HepG2 (cell line): ENCODE data around the gene LZTR1. TPM values are rescaled to one million over a fixed set of nuclear protein-coding genes. Genes with fewer than 3 reads are reported as not detected.
A peak's percentile ranks its signal among the peaks of the same experiment; 100 is the strongest.

Source experiments
- ATAC-seq: fragments of 200-7000 bp; cut with Tn5 transposase; 3 replicates; pipeline ENCODE4 v1.9.1; 2020; ENCODE audit warnings: mild to moderate bottlenecking, moderate library complexity
- BruUV-seq: library from RNA; stranded (reverse); fragments of 400-500 nt; replicated peaks from 2 replicates; lab custom pipeline; 2021; lab: Mats Ljungman, UMichigan
- CTCF ChIA-PET: fragments of 300-600 bp; formaldehyde crosslinking; extraction: SDS; loops from one replicate; lab custom pipeline; 2021; ENCODE audit warnings: low total read pairs, inconsistent platforms, low intra/inter-chr PET ratio; lab: Yijun Ruan, JAX
- POLR2A ChIA-PET: fragments of 350-600 bp; sonication (Branson Sonifier 250); formaldehyde crosslinking; loops from one replicate; lab custom pipeline; 2020; ENCODE audit warnings: antibody characterized with exemption, inconsistent platforms; lab: Yijun Ruan, JAX
- DNase-seq: peaks from one replicate; pipeline ENCODE4 v3.0.0-alpha.2; 2015; ENCODE audit warnings: low spot score
- FAIRE-seq: peaks from 3 replicates; lab custom pipeline; 2011; peaks lifted over from hg19 to GRCh38; lab: Jason Lieb, UNC
- H2AFZ ChIP-seq: one replicate; pipeline ENCODE4 v1.6.1; 2011; ENCODE audit warnings: low read length, inconsistent platforms
- H3K27ac ChIP-seq: fragments of 300-600 bp; 3 replicates; pipeline ENCODE4 v1.8.0; 2011; ENCODE audit warnings: mixed run types, mild to moderate bottlenecking, mixed read lengths, low read length, inconsistent platforms; ENCODE audit not compliant: insufficient read depth; ENCODE audit errors: extremely low read length
- H3K27me3 ChIP-seq, 2 experiments: fragments of 200-600 bp in 1 of 2; 2 replicates in 1 of 2; 3 replicates in 1 of 2; pipeline versions ENCODE4 v1.6.0 to v1.8.0; 2011; ENCODE audit warnings: low read length in 2 of 2, mild to moderate bottlenecking in 2 of 2, moderate library complexity in 2 of 2, inconsistent platforms in 1 of 2; ENCODE audit not compliant: insufficient read depth in 2 of 2, control insufficient read depth in 1 of 2
- H3K36me3 ChIP-seq, 2 experiments: fragments of 200-600 bp in 1 of 2; replicated peaks in 1 of 2; 2 replicates in 1 of 2; 3 replicates in 1 of 2; pipeline versions ENCODE4 v1.5.1 to v1.8.0; 2011; ENCODE audit warnings: low read length in 2 of 2, inconsistent platforms in 1 of 2; ENCODE audit not compliant: insufficient read depth in 2 of 2, control insufficient read depth in 1 of 2
- H3K4me1 ChIP-seq: 2 replicates; pipeline ENCODE4 v1.5.1; 2012; ENCODE audit warnings: low read length, inconsistent platforms; ENCODE audit not compliant: insufficient read depth
- H3K4me2 ChIP-seq: 2 replicates; pipeline ENCODE4 v1.6.0; 2011; ENCODE audit warnings: low read depth, low read length, inconsistent platforms
- H3K4me3 ChIP-seq, 3 experiments: fragments of 200-600 bp in 1 of 3; sonication (generic), shearing (Covaris generic) in 1 of 3; replicated peaks in 1 of 3; 2 replicates each; pipeline ENCODE4 v1.5.1; 2011 to 2016; ENCODE audit warnings: low read length in 3 of 3, inconsistent platforms in 2 of 3, low read depth in 2 of 3, mild to moderate bottlenecking in 2 of 3, control low read depth in 1 of 3, mixed read lengths in 1 of 3; ENCODE audit not compliant: insufficient read depth in 1 of 3
- H3K79me2 ChIP-seq: one replicate; pipeline ENCODE4 v1.6.1; 2011; ENCODE audit warnings: low read length, inconsistent platforms; ENCODE audit not compliant: insufficient read depth
- H3K9ac ChIP-seq: 2 replicates; pipeline ENCODE4 v1.6.0; 2011; ENCODE audit warnings: mild to moderate bottlenecking, low read depth, low read length, inconsistent platforms; ENCODE audit not compliant: insufficient read depth
- H3K9me3 ChIP-seq: 2 replicates; pipeline ENCODE4 v1.5.1; 2012; ENCODE audit warnings: mild to moderate bottlenecking, low read length
- H4K20me1 ChIP-seq: 2 replicates; pipeline ENCODE4 v1.6.0; 2011; ENCODE audit warnings: inconsistent platforms, mild to moderate bottlenecking, low read length, moderate library complexity; ENCODE audit not compliant: insufficient read depth
- ATM ChIP-seq: fragments of 450-650 bp; IDR thresholded peaks from 2 replicates; pipeline ENCODE4 v1.7.1; 2017; ENCODE audit warnings: mild to moderate bottlenecking, borderline replicate concordance
- CBFB ChIP-seq: sonication (generic); formaldehyde crosslinking; IDR thresholded peaks from 2 replicates; pipeline ENCODE4 v1.4.0; 2020; ENCODE audit warnings: missing genetic modification reagents
- FOXK1 ChIP-seq: sonication (generic); formaldehyde crosslinking; IDR thresholded peaks from 2 replicates; pipeline ENCODE4 v1.4.0; 2020; ENCODE audit warnings: low read depth, missing genetic modification reagents, borderline replicate concordance
- MAF1 ChIP-seq: sonication (generic); formaldehyde crosslinking; IDR thresholded peaks from 2 replicates; pipeline ENCODE4 v1.5.0; 2020; ENCODE audit warnings: missing genetic modification reagents, borderline replicate concordance
- PCBP1 ChIP-seq: fragments of 200-400 bp; formaldehyde crosslinking; IDR thresholded peaks from 2 replicates; pipeline ENCODE4 v1.6.1; 2017; ENCODE audit warnings: mild to moderate bottlenecking, low read depth, low read length, borderline replicate concordance
- POLR2G ChIP-seq: fragments of 200-400 bp; formaldehyde crosslinking; IDR thresholded peaks from 2 replicates; pipeline ENCODE4 v1.6.1; 2018; ENCODE audit warnings: mild to moderate bottlenecking, low read depth, low read length, moderate library complexity
- SALL1 ChIP-seq: sonication (generic); formaldehyde crosslinking; IDR thresholded peaks from 2 replicates; pipeline ENCODE4 v1.8.0; 2022; ENCODE audit warnings: mild to moderate bottlenecking, missing genetic modification reagents
- UBTF ChIP-seq: sonication (generic); formaldehyde crosslinking; IDR thresholded peaks from 2 replicates; pipeline ENCODE4 v1.4.0; 2020; ENCODE audit warnings: mild to moderate bottlenecking, missing genetic modification reagents
- ZNF101 ChIP-seq: sonication (generic); formaldehyde crosslinking; IDR thresholded peaks from 2 replicates; pipeline ENCODE4 v1.4.0; 2020; ENCODE audit warnings: mild to moderate bottlenecking, low read depth, missing genetic modification reagents, borderline replicate concordance
- ZNF18 ChIP-seq: sonication (generic); formaldehyde crosslinking; IDR thresholded peaks from 2 replicates; pipeline ENCODE4 v1.8.0; 2022; ENCODE audit warnings: mild to moderate bottlenecking, missing genetic modification reagents; ENCODE audit not compliant: insufficient replicate concordance
- ZNF274 ChIP-seq: sonication (generic); formaldehyde crosslinking; IDR thresholded peaks from 2 replicates; pipeline ENCODE4 v1.5.1; 2020; ENCODE audit warnings: mild to moderate bottlenecking, missing genetic modification reagents
- ZNF280B ChIP-seq: sonication (generic); formaldehyde crosslinking; IDR thresholded peaks from 2 replicates; pipeline ENCODE4 v1.5.0; 2020; ENCODE audit warnings: missing genetic modification reagents, mild to moderate bottlenecking, borderline replicate concordance
- ZNF572 ChIP-seq: sonication (generic); formaldehyde crosslinking; IDR thresholded peaks from 2 replicates; pipeline ENCODE4 v1.5.1; 2020; ENCODE audit warnings: mild to moderate bottlenecking, missing genetic modification reagents
- ZNF737 ChIP-seq: sonication (generic); formaldehyde crosslinking; IDR thresholded peaks from 2 replicates; pipeline ENCODE4 v1.5.0; 2020; ENCODE audit warnings: missing genetic modification reagents, mild to moderate bottlenecking, borderline replicate concordance
- ZNF768 ChIP-seq: sonication (generic); formaldehyde crosslinking; IDR thresholded peaks from 2 replicates; pipeline ENCODE4 v1.4.0; 2020; ENCODE audit warnings: missing genetic modification reagents
- WGBS: methylation state at CpG from one replicate; pipeline ENCODE4 v1.1.6; 2017; ENCODE audit warnings: low lambda C conversion rate; 5-methylcytosine and 5-hydroxymethylcytosine counted together
- in situ Hi-C: cut with HindIII; loops from 2 replicates; pipeline ENCODE4 v1.10.0; 2017; ENCODE audit warnings: low pct_unique_long_range_greater_than_20kb; ENCODE audit not compliant: extremely low pct_ligation_motif_present
- intact Hi-C: fragments of 100-400 bp; cut with micrococcal nuclease; formaldehyde crosslinking; loops from one replicate; pipeline ENCODE4 v1.10.0; 2022; ENCODE audit not compliant: unreplicated experiment
- polyA plus RNA-seq, 8 experiments: library from polyadenylated mRNA; depleted of rRNA in 3 of 8; stranded (reverse) in 7 of 8; unstranded in 1 of 8; fragments of >200 nt; fragmentation: Illumina TruSeq in 4 of 8; extraction: Trizol in 4 of 8; gene quantifications; 2 replicates each; pipeline versions ENCODE4 v1.2.1 to v1.2.3, GENCODE V29; 2011 to 2016; ENCODE audit warnings: low read depth in 4 of 8, missing spikeins in 1 of 8, mixed read lengths in 1 of 8; ENCODE audit not compliant: insufficient read depth in 1 of 8
- total RNA-seq, 5 experiments: library from RNA; depleted of rRNA; stranded (reverse); fragments of >200 nt; fragmentation: Illumina TruSeq; extraction: Trizol; gene quantifications; 2 replicates each; pipeline ENCODE4 v1.2.3, GENCODE V29; 2016; ENCODE audit warnings: low read depth in 1 of 5
- TF ChIP-seq, protein P1 (sequence below): sonication (generic); formaldehyde crosslinking; IDR thresholded peaks from 2 replicates; pipeline ENCODE4 v1.5.0; 2020; ENCODE audit warnings: missing genetic modification reagents
- TF ChIP-seq, protein P2 (sequence below): sonication (generic); formaldehyde crosslinking; IDR thresholded peaks from 2 replicates; pipeline ENCODE4 v1.4.0; 2020; ENCODE audit warnings: missing genetic modification reagents

The LZTR1 gene
- total and polyA plus RNA-seq, 2 of the 13 experiments (the other 11 are each of a cell fraction or from before 2014, with no cell fraction given) = 21.8 to 22.4 TPM

- Histone ChIP-seq H3K4me2 (peak overlapping the region; percentile 95), H3K27ac (peak overlapping the region; percentile 94), H3K4me1 (peaks cover 30% of the 10 kb centered on the region), H3K79me2 (peaks cover 18% of the 10 kb centered on the region), H3K36me3 (peaks cover 8 to 26% of the 10 kb centered on the region in 2 experiments; a peak in 4 of 5 replicates), H3K4me3 (peak overlapping the region; percentile 70 to 89 (median 86)), H2AFZ (no peak overlapping the region), H3K9ac (peak overlapping the region; percentile 84), H4K20me1 (0 out of 2 replicates have a peak, but pooled peaks cover 2% of the 10 kb centered on the region), H3K9me3 (no peaks in the 10 kb centered on the region), H3K27me3 (no peaks in the 10 kb centered on the region)
- DNase-seq = no peak
- peak; percentile 6 for ATAC-seq
- BruUV-seq = no TSS peak
- intact Hi-C loops = no loop called here
- ChIA-PET CTCF (no interaction called here), POLR2A (interaction anchor here (1.8 to 3.3 kb wide), 2 partner anchors 19 to 48 kb away, joined by 8 to 20 read pairs; partner anchors contain the start of gene LZTR1)
- 6% methylated on average over 14 of the region's 26 CpGs for WGBS
- in situ Hi-C loops = no loop called here
- FAIRE-seq = no peak
- TF ChIP-seq ZNF768 (CRISPR knock-in tag) (no peak; the same call in 1 of the 2 replicates), SALL1 (CRISPR knock-in tag) (no peak), ZNF737 (0 out of 2 replicates have a peak, but pooled peaks have one; percentile 19), ZNF572 (CRISPR knock-in tag) (no peak), ATM (no peak), ZNF274 (no peak), UBTF (CRISPR knock-in tag) (no peak), MAF1 (0 out of 2 replicates have a peak, but pooled peaks have one; percentile 18), CBFB (CRISPR knock-in tag) (no peak), FOXK1 (CRISPR knock-in tag) (no peak), ZNF101 (no peak), ZNF18 (peak; percentile 42), ZNF280B (no peak), POLR2G (no peak), PCBP1 (no peak)
- TF ChIP-seq, protein P1, sequence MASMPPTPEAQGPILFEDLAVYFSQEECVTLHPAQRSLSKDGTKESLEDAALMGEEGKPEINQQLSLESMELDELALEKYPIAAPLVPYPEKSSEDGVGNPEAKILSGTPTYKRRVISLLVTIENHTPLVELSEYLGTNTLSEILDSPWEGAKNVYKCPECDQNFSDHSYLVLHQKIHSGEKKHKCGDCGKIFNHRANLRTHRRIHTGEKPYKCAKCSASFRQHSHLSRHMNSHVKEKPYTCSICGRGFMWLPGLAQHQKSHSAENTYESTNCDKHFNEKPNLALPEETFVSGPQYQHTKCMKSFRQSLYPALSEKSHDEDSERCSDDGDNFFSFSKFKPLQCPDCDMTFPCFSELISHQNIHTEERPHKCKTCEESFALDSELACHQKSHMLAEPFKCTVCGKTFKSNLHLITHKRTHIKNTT (CRISPR knock-in tag) = no peak
- TF ChIP-seq, protein P2, sequence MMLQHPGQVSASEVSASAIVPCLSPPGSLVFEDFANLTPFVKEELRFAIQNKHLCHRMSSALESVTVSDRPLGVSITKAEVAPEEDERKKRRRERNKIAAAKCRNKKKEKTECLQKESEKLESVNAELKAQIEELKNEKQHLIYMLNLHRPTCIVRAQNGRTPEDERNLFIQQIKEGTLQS (CRISPR knock-in tag) = no peak
Measured at GRCh38 chr22:21000987-21001600, 19.0 kb downstream of the LZTR1 start.
